ENCODE data around the gene PRKG1.

The PRKG1 gene

DNA sequence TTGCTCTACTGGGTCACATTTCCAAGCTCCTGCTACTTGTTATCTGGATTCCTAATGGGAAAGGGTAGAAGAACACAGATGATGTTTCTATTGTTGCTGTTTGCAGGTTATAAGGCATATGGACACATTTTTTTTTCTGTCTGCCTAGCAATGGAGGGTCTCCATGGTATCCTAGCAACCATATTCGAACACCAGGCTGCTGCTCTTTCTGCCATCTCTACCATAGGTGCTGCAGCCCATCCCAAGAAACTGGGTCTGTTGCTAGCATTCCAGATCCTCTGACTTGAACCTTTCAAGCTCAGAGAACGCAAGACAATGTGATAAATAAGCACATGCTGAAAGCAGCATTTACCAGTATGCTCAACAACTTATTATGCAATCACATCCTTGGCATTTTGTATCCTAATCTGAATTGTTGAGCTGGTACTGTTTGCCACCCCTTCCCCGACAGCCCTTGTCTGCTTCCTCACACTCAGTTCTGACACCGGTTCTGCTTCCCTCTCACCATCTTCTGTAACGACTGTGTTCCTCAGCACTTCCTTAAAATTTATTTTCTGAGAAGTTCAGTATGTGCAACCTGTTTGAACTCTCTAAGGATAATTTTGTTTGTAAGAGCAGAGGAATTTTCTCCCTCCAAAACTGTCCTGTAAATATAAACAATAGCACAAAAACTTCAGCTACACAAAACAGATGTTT lies 6.2 kb downstream of the PRKG1 start:
- no peaks in the 10 kb centered on the region for H3K36me3 ChIP-seq (ENCODE audit: insufficient read depth, low read length)
- no peak overlapping the region for H2AFZ ChIP-seq (ENCODE audit: low read depth, low read length)
- H3K27me3 ChIP-seq (ENCODE audit: insufficient read depth, low read length): no peaks in the 10 kb centered on the region
- H3K4me1 ChIP-seq (ENCODE audit: insufficient read depth, low read length): peaks cover 15% of the 10 kb centered on the region
- H3K9me3 ChIP-seq (ENCODE audit: low read length): no peaks in the 10 kb centered on the region
- H3K4me3 ChIP-seq (ENCODE audit: low read length): no peak overlapping the region

GRCh38 chr10:51082857-51083256 lies 8.6 kb downstream of the PRKG1 start:
- Histone ChIP-seq H3K4me1 (ENCODE audit: insufficient read depth, low read length) (peaks cover 12% of the 10 kb centered on the region), H3K36me3 (ENCODE audit: insufficient read depth, low read length) (no peaks in the 10 kb centered on the region), H3K4me3 (ENCODE audit: low read length) (no peak overlapping the region), H3K9me3 (ENCODE audit: low read length) (no peaks in the 10 kb centered on the region), H2AFZ (ENCODE audit: low read depth, low read length) (no peak overlapping the region), H3K27me3 (ENCODE audit: insufficient read depth, low read length) (no peaks in the 10 kb centered on the region)

GRCh38 chr10:51083356-51083853 lies 9.1 kb downstream of the PRKG1 start:
- H2AFZ ChIP-seq (ENCODE audit: low read depth, low read length): no peak overlapping the region
- H3K4me1 ChIP-seq (ENCODE audit: insufficient read depth, low read length): peaks cover 12% of the 10 kb centered on the region
- no peaks in the 10 kb centered on the region for H3K9me3 ChIP-seq (ENCODE audit: low read length)
- no peaks in the 10 kb centered on the region for H3K36me3 ChIP-seq (ENCODE audit: insufficient read depth, low read length)
- no peak overlapping the region for H3K4me3 ChIP-seq (ENCODE audit: low read length)
- no peaks in the 10 kb centered on the region for H3K27me3 ChIP-seq (ENCODE audit: insufficient read depth, low read length)

DNA sequence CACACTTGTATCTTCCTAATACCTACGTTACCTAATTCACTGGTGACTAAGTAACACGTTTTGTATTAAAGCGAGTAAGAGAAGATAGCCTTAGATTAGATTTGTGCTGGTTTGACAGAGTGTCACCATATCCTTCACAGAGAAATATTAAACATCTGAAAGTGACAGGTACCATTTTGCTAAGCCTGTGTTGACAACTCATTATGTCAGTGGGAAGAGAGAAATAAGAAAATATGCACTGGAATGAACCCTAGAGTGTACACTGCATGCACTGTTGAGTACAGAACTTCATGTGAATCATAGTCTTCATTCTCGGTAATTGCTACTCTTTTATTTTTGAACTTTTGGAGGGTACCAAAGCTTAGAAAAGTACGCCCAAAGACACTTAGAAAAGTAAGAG lies 10.9 kb downstream of the PRKG1 start:
- Histone ChIP-seq H3K4me1 (ENCODE audit: insufficient read depth, low read length) (peaks cover 5% of the 10 kb centered on the region), H3K9me3 (ENCODE audit: low read length) (no peaks in the 10 kb centered on the region), H3K36me3 (ENCODE audit: insufficient read depth, low read length) (no peaks in the 10 kb centered on the region), H3K4me3 (ENCODE audit: low read length) (no peak overlapping the region), H2AFZ (ENCODE audit: low read depth, low read length) (no peak overlapping the region), H3K27me3 (ENCODE audit: insufficient read depth, low read length) (no peaks in the 10 kb centered on the region)

DNA sequence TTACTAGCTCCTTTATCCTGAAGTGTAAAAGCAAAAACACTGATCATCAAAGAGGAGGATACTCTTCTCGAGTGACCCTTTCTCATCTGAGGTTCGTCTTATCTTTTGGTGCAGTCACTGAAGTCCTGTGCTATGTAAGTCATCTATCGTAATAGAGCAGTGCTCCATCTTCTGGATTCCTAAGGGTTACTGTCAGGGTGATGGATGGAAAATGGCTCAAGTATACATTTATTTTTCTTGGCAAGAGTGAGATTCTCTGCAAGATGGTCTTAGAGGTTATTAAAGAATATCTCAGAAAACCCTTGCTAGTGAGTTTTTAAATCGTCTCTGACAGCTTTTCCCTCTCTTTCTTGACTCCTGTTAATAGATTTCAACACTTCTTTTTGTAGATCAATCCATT lies 12.4 kb downstream of the PRKG1 start:
- Histone ChIP-seq H3K4me3 (ENCODE audit: low read length) (no peak overlapping the region), H3K4me1 (ENCODE audit: insufficient read depth, low read length) (no peaks in the 10 kb centered on the region), H2AFZ (ENCODE audit: low read depth, low read length) (no peak overlapping the region), H3K27me3 (ENCODE audit: insufficient read depth, low read length) (no peaks in the 10 kb centered on the region), H3K36me3 (ENCODE audit: insufficient read depth, low read length) (no peaks in the 10 kb centered on the region), H3K9me3 (ENCODE audit: low read length) (no peaks in the 10 kb centered on the region)

DNA sequence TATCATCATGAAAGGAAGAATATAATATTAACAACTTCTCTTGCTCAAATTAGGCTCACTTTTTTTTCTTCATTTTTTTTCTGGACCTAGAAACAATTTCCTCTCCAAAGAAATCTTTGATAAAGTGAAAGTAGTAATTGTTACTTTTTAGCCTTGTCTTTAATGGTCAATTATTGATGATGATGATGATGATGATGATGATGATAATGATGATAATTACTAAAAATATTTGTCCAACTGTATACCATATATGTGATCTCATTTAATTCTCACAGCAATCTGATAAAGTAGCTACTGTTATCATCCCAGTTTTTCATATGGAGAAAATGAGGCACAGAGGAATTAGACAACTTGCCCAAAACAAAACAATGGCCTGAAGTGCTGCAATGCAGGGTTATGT lies 12.8 kb downstream of the PRKG1 start:
- Histone ChIP-seq H3K4me1 (ENCODE audit: insufficient read depth, low read length) (no peaks in the 10 kb centered on the region), H3K9me3 (ENCODE audit: low read length) (no peaks in the 10 kb centered on the region), H2AFZ (ENCODE audit: low read depth, low read length) (no peak overlapping the region), H3K36me3 (ENCODE audit: insufficient read depth, low read length) (no peaks in the 10 kb centered on the region), H3K4me3 (ENCODE audit: low read length) (no peak overlapping the region), H3K27me3 (ENCODE audit: insufficient read depth, low read length) (no peaks in the 10 kb centered on the region)

DNA sequence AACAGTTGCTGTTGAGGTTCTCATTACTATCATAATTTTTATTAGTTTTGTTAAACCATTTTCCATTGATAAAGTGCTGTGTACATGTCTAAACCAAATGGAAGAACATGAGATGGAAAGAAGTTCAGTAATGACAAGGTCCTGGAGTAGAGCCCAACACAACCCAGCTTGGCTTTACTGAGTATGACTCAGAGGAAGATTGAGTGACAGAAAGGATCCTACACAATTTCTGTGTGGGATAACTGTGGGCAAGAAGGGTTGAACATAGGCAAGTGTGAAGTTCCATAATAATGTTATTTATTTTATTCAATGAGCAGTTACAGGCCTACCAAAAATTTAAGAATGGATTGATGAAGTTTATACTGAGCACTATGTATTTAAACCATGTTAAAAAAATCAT lies 15.9 kb downstream of the PRKG1 start:
- Histone ChIP-seq H3K9me3 (ENCODE audit: low read length) (no peaks in the 10 kb centered on the region), H3K4me3 (ENCODE audit: low read length) (no peak overlapping the region), H2AFZ (ENCODE audit: low read depth, low read length) (no peak overlapping the region), H3K4me1 (ENCODE audit: insufficient read depth, low read length) (no peaks in the 10 kb centered on the region), H3K36me3 (ENCODE audit: insufficient read depth, low read length) (no peaks in the 10 kb centered on the region), H3K27me3 (ENCODE audit: insufficient read depth, low read length) (no peaks in the 10 kb centered on the region)

DNA sequence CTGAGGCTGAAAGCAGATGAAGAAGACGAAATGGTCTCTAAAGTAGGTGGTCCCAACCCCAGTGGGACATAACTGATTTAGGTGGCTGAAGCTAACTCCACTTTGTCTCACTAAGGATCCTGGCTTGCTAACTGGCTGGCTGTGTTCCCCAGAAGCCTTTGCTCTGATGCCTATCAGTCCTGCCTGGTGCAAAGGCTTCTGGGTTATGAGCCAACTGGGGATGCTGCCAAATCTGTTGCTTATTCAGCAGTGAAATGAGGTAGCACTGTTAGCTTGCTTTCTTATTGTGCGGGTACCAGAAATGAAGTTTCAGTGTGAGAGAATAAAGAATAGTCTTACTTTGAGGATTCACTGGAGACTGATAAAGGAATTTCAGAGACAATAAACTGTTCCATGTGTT lies 18.1 kb downstream of the PRKG1 start:
- Histone ChIP-seq H3K27me3 (ENCODE audit: insufficient read depth, low read length) (no peaks in the 10 kb centered on the region), H3K9me3 (ENCODE audit: low read length) (no peaks in the 10 kb centered on the region), H2AFZ (ENCODE audit: low read depth, low read length) (no peak overlapping the region), H3K4me3 (ENCODE audit: low read length) (no peak overlapping the region), H3K36me3 (ENCODE audit: insufficient read depth, low read length) (no peaks in the 10 kb centered on the region), H3K4me1 (ENCODE audit: insufficient read depth, low read length) (no peaks in the 10 kb centered on the region)

GRCh38 chr10:51095444-51095843 lies 21.2 kb downstream of the PRKG1 start:
- no peaks in the 10 kb centered on the region for H3K36me3 ChIP-seq (ENCODE audit: insufficient read depth, low read length)
- no peaks in the 10 kb centered on the region for H3K4me1 ChIP-seq (ENCODE audit: insufficient read depth, low read length)
- H3K9me3 ChIP-seq (ENCODE audit: low read length): no peaks in the 10 kb centered on the region
- H2AFZ ChIP-seq (ENCODE audit: low read depth, low read length): no peak overlapping the region
- no peaks in the 10 kb centered on the region for H3K27me3 ChIP-seq (ENCODE audit: insufficient read depth, low read length)
- H3K4me3 ChIP-seq (ENCODE audit: low read length): no peak overlapping the region

- H3K36me3 ChIP-seq (ENCODE audit: insufficient read depth, low read length): no peaks in the 10 kb centered on the region
- H3K27me3 ChIP-seq (ENCODE audit: insufficient read depth, low read length): no peaks in the 10 kb centered on the region
- no peak overlapping the region for H2AFZ ChIP-seq (ENCODE audit: low read depth, low read length)
- H3K9me3 ChIP-seq (ENCODE audit: low read length): no peaks in the 10 kb centered on the region
- H3K4me1 ChIP-seq (ENCODE audit: insufficient read depth, low read length): no peaks in the 10 kb centered on the region
- H3K4me3 ChIP-seq (ENCODE audit: low read length): no peak overlapping the region
Measured at GRCh38 chr10:51097546-51097945, 23.3 kb downstream of the PRKG1 start.

DNA sequence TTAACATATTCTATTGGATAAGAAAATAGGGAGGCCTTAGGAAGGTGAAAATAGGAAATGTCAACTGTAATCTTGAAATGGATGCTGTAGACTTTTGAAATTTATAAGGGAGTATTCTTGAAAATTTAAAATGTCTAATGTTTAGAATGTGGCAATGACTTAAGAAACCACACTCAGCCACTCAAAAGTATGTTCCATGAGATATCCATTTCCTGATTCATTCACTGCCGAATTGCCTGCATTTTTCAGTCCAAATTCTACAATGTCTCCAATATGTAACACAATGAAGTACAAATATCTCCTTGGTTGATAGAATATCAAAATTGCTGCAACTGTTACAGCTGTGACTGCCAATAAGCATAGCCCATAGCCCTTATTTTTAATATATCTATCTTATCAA lies 25.9 kb downstream of the PRKG1 start:
- H3K36me3 ChIP-seq (ENCODE audit: insufficient read depth, low read length): no peaks in the 10 kb centered on the region
- no peaks in the 10 kb centered on the region for H3K27me3 ChIP-seq (ENCODE audit: insufficient read depth, low read length)
- no peaks in the 10 kb centered on the region for H3K9me3 ChIP-seq (ENCODE audit: low read length)
- no peak overlapping the region for H3K4me3 ChIP-seq (ENCODE audit: low read length)
- no peak overlapping the region for H2AFZ ChIP-seq (ENCODE audit: low read depth, low read length)
- H3K4me1 ChIP-seq (ENCODE audit: insufficient read depth, low read length): no peaks in the 10 kb centered on the region

DNA sequence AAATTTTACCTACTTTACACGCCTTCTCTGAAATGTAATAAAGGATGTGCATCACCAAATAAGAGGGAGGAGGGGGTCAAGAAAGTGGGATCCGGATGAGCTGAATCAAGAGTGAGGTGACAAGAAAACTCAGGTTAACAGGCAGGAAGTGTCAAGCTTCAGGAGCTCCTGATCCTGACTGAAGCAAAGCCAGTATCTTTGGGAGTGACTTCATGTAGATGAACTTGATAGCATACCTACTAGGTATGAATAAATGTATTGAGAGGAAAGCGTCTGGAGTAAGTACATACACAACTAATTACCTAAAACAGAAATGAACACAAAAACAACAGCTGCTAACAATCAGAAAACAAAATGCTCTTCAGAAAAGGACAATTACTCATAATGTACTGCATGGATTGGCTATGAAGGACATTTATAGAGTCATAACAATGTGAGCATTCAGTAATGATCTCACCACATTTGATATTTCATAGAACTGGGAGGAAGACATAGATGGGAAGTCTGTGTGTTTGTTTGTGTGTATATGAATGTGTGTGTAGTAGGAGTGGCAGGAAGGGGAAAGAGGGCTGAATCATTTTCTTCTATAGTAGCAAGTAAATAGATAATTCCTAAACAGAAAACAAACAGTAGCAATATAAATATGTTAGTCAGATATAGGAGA lies 29.4 kb downstream of the PRKG1 start:
- Histone ChIP-seq H3K4me1 (ENCODE audit: insufficient read depth, low read length) (no peaks in the 10 kb centered on the region), H3K4me3 (ENCODE audit: low read length) (no peak overlapping the region), H3K36me3 (ENCODE audit: insufficient read depth, low read length) (no peaks in the 10 kb centered on the region), H3K27me3 (ENCODE audit: insufficient read depth, low read length) (no peaks in the 10 kb centered on the region), H2AFZ (ENCODE audit: low read depth, low read length) (no peak overlapping the region), H3K9me3 (ENCODE audit: low read length) (no peaks in the 10 kb centered on the region)

DNA sequence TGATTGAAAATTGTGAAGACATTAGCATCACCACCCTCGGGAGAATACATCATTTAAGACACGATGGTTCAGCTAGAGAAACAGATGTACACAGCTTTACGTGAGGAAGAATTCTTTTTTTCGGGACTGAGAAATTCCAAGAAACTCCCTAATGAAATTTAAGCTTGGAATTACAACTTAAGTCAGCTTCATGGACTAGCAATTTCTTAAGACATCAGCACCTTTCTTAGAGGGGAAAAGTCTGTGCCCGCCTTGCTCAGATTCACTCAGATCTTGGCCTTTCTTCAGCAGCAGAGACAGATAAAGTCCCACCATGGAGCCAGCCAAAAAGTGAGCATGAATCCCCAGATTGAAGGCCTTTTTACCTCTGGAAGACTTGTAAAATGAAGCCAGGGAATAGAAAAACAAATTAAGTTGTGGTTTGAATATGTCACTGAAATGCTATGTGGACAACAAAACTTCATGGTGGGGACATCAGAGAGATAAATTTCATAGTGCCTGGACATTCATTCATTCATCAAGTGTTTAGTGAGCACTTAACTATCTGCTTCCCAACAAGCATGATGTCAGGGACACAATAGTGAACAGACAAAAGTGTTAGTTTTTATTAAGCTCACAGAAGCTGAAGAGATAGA lies 32.1 kb downstream of the PRKG1 start:
- Histone ChIP-seq H3K4me1 (ENCODE audit: insufficient read depth, low read length) (peaks cover 14% of the 10 kb centered on the region), H3K27me3 (ENCODE audit: insufficient read depth, low read length) (no peaks in the 10 kb centered on the region), H3K9me3 (ENCODE audit: low read length) (no peaks in the 10 kb centered on the region), H3K4me3 (ENCODE audit: low read length) (no peak overlapping the region), H3K36me3 (ENCODE audit: insufficient read depth, low read length) (no peaks in the 10 kb centered on the region), H2AFZ (ENCODE audit: low read depth, low read length) (no peak overlapping the region)
